H9 (cell line): ENCODE results near the gene DENND1A. TPM values are rescaled to one million over a fixed set of nuclear protein-coding genes. Genes with fewer than 3 reads are reported as not detected.

Experiments
- DNase-seq: peaks from one replicate; pipeline ENCODE4 v3.0.0-alpha.2; 2017
- H2AFZ ChIP-seq: one replicate; pipeline ENCODE4 v1.6.1; 2013; ENCODE audit warnings: mild to moderate bottlenecking, low read length, control low read depth, moderate library complexity
- H2AK5ac ChIP-seq: 2 replicates; pipeline ENCODE4 v1.6.1; 2013; ENCODE audit warnings: low read length, control low read depth, mixed read lengths; ENCODE audit not compliant: insufficient read length
- H2BK120ac ChIP-seq: one replicate; pipeline ENCODE4 v1.6.1; 2013; ENCODE audit warnings: low read depth, mild to moderate bottlenecking, low read length, control low read depth, inconsistent platforms; ENCODE audit not compliant: poor library complexity, severe bottlenecking
- H2BK12ac ChIP-seq: 2 replicates; pipeline ENCODE4 v1.6.1; 2013; ENCODE audit warnings: low read length, control low read depth, mixed read lengths, low read depth; ENCODE audit not compliant: insufficient read length
- H2BK15ac ChIP-seq: 2 replicates; pipeline ENCODE4 v1.6.1; 2013; ENCODE audit warnings: low read depth, low read length, control low read depth
- H2BK20ac ChIP-seq: one replicate; pipeline ENCODE4 v1.6.1; 2013; ENCODE audit warnings: low read depth, mild to moderate bottlenecking, low read length, control low read depth, inconsistent platforms; ENCODE audit not compliant: poor library complexity, severe bottlenecking
- H2BK5ac ChIP-seq: 2 replicates; pipeline ENCODE4 v1.6.1; 2013; ENCODE audit warnings: low read length, control low read depth, mixed read lengths; ENCODE audit not compliant: insufficient read length
- H3K14ac ChIP-seq: 2 replicates; pipeline ENCODE4 v1.6.1; 2013; ENCODE audit warnings: low read length, control low read depth; ENCODE audit not compliant: insufficient read depth
- H3K18ac ChIP-seq: 2 replicates; pipeline ENCODE4 v1.6.1; 2013; ENCODE audit warnings: low read depth, mild to moderate bottlenecking, mixed read lengths, low read length, control low read depth; ENCODE audit not compliant: insufficient read length
- H3K23ac ChIP-seq: 2 replicates; pipeline ENCODE4 v1.6.1; 2013; ENCODE audit warnings: low read length, control low read depth, mixed read lengths, low read depth; ENCODE audit not compliant: insufficient read length
- H3K23me2 ChIP-seq: 2 replicates; pipeline ENCODE4 v1.6.1; 2013; ENCODE audit warnings: low read depth, mild to moderate bottlenecking, mixed read lengths, low read length, control low read depth; ENCODE audit not compliant: insufficient read length, poor library complexity, severe bottlenecking
- H3K27ac ChIP-seq: 2 replicates; pipeline ENCODE4 v1.5.1; 2013; ENCODE audit warnings: low read length, control low read depth, mixed read lengths, low read depth; ENCODE audit not compliant: insufficient read length
- H3K27me3 ChIP-seq: 2 replicates; pipeline ENCODE4 v1.6.1; 2013; ENCODE audit warnings: low read length, control low read depth, inconsistent platforms; ENCODE audit not compliant: insufficient read depth
- H3K4ac ChIP-seq: 2 replicates; pipeline ENCODE4 v1.6.1; 2013; ENCODE audit warnings: low read depth, mild to moderate bottlenecking, control low read depth, inconsistent platforms, low read length, moderate library complexity
- H3K4me1 ChIP-seq: 2 replicates; pipeline ENCODE4 v1.6.1; 2013; ENCODE audit warnings: low read length, control low read depth, inconsistent platforms; ENCODE audit not compliant: insufficient read depth
- H3K4me2 ChIP-seq: 2 replicates; pipeline ENCODE4 v1.6.1; 2013; ENCODE audit warnings: low read length, control low read depth, mixed read lengths; ENCODE audit not compliant: insufficient read length, insufficient read depth
- H3K56ac ChIP-seq: 2 replicates; pipeline ENCODE4 v1.6.1; 2013; ENCODE audit warnings: low read depth, mild to moderate bottlenecking, mixed read lengths, low read length, control low read depth; ENCODE audit not compliant: insufficient read length
- H3K79me1 ChIP-seq: 2 replicates; pipeline ENCODE4 v1.6.1; 2013; ENCODE audit warnings: low read depth, mild to moderate bottlenecking, moderate library complexity, low read length, control low read depth, inconsistent platforms; ENCODE audit not compliant: insufficient read depth, poor library complexity, severe bottlenecking
- H3K79me2 ChIP-seq: 2 replicates; pipeline ENCODE4 v1.6.1; 2013; ENCODE audit warnings: low read length, control low read depth, inconsistent platforms; ENCODE audit not compliant: insufficient read depth
- H3K9ac ChIP-seq: 2 replicates; pipeline ENCODE4 v1.6.1; 2013; ENCODE audit warnings: low read length, control low read depth, mixed read lengths; ENCODE audit not compliant: insufficient read length; ENCODE audit errors: extremely low read depth
- H3K9me3 ChIP-seq: one replicate; pipeline ENCODE4 v1.6.1; 2013; ENCODE audit warnings: low read depth, low read length, inconsistent platforms; ENCODE audit not compliant: control insufficient read depth
- H3T11ph ChIP-seq: one replicate; pipeline ENCODE4 v1.6.1; 2013; ENCODE audit warnings: mild to moderate bottlenecking, low read length, control low read depth, inconsistent platforms
- H4K20me1 ChIP-seq: one replicate; pipeline ENCODE4 v1.6.1; 2013; ENCODE audit not compliant: control insufficient read depth, insufficient read length, insufficient read depth
- H4K5ac ChIP-seq: 2 replicates; pipeline ENCODE4 v1.6.1; 2013; ENCODE audit warnings: low read depth, mild to moderate bottlenecking, mixed read lengths, low read length, control low read depth; ENCODE audit not compliant: insufficient read length
- H4K8ac ChIP-seq: replicated peaks from 2 replicates; pipeline ENCODE4 v1.6.1; 2013; ENCODE audit warnings: low read length, control low read depth, mixed read lengths, low read depth; ENCODE audit not compliant: insufficient read length
- H4K91ac ChIP-seq: 2 replicates; pipeline ENCODE4 v1.6.1; 2013; ENCODE audit warnings: low read depth, mild to moderate bottlenecking, moderate library complexity, mixed read lengths, low read length, control low read depth; ENCODE audit not compliant: insufficient read length
- H3K27ac Mint-ChIP-seq, 3 experiments: 2 replicates in 2 of 3; 3 replicates in 1 of 3; pipeline ENCODE4 v1.8.0; 2020 to 2021; ENCODE audit warnings: mixed read lengths in 3 of 3, mild to moderate bottlenecking in 1 of 3, moderate library complexity in 1 of 3
- H3K27me3 Mint-ChIP-seq: 2 replicates; pipeline ENCODE4 v1.8.0; 2021; ENCODE audit warnings: low read depth, mild to moderate bottlenecking, moderate library complexity, mixed read lengths
- H3K36me3 Mint-ChIP-seq, 3 experiments: 2 replicates in 2 of 3; 3 replicates in 1 of 3; pipeline ENCODE4 v1.8.0; 2020 to 2021; ENCODE audit warnings: low read depth in 3 of 3, mixed read lengths in 3 of 3; ENCODE audit not compliant: insufficient read depth in 1 of 3
- H3K4me1 Mint-ChIP-seq, 2 experiments: 2 replicates each; pipeline ENCODE4 v1.8.0; 2020; ENCODE audit warnings: mixed read lengths in 2 of 2
- H3K4me3 Mint-ChIP-seq, 2 experiments: 2 replicates in 1 of 2; 3 replicates in 1 of 2; pipeline ENCODE4 v1.8.0; 2020 to 2021; ENCODE audit warnings: mild to moderate bottlenecking in 2 of 2, mixed read lengths in 2 of 2, moderate library complexity in 1 of 2
- H3K9me3 Mint-ChIP-seq, 2 experiments: 2 replicates in 1 of 2; 3 replicates in 1 of 2; pipeline ENCODE4 v1.8.0; 2020; ENCODE audit warnings: mild to moderate bottlenecking in 2 of 2, mixed read lengths in 2 of 2, moderate library complexity in 1 of 2
- CTCF ChIP-seq: fragments of 200-600 bp; sonication (generic); conservative IDR thresholded peaks from 3 replicates; pipeline ENCODE4 v1.8.0; 2021; ENCODE audit warnings: antibody characterized with exemption, mild to moderate bottlenecking
- WGBS: extraction: QIAGEN DNeasy Blood & Tissue Kit; methylation state at CpG from one replicate; pipeline ENCODE4 v1.1.7; 2013; ENCODE audit warnings: missing lambda C conversion rate, low lambda C conversion rate, mixed read lengths; ENCODE audit not compliant: insufficient read length; ENCODE audit errors: extremely low coverage; 5-methylcytosine and 5-hydroxymethylcytosine counted together
- total RNA-seq: library from RNA; stranded (reverse); gene quantifications from 2 replicates; pipeline ENCODE4 v1.2.1, GENCODE V29; 2021

Gene DENND1A
- total RNA-seq, 1 experiment from 2014 or later: 20.4 TPM

- H3K4me2 ChIP-seq: no peak overlapping the region
- H2AK5ac ChIP-seq: no peak overlapping the region
- H3K27ac ChIP-seq: no peak overlapping the region
- no peaks in the 10 kb centered on the region for H3K23me2 ChIP-seq
- no peaks in the 10 kb centered on the region for H4K20me1 ChIP-seq
- H2BK120ac ChIP-seq: no peak overlapping the region
- Mint-ChIP-seq H3K36me3 (peaks cover 2 to 5% (median 4%) of the 10 kb centered on the region in 3 experiments; a peak in 2 of 7 replicates), H3K9me3 (no peaks in the 10 kb centered on the region), H3K27ac (peak overlapping the region in 1 of 3 experiments; percentile 35; a peak in 1 of 7 replicates), H3K27me3 (peaks cover 3% of the 10 kb centered on the region; the same call in 1 of the 2 replicates), H3K4me3 (no peak overlapping the region), H3K4me1 (peaks cover 2 to 9% of the 10 kb centered on the region in 2 experiments; a peak in 3 of 4 replicates)
- TF ChIP-seq CTCF: no peak
- no peak overlapping the region for H3K56ac ChIP-seq
- DNase-seq: no peak
- H2AFZ ChIP-seq: no peak overlapping the region
- no peaks in the 10 kb centered on the region for H3K27me3 ChIP-seq
- no peak overlapping the region for H3K18ac ChIP-seq
- H2BK5ac ChIP-seq: no peak overlapping the region
- H3K9ac ChIP-seq: no peak overlapping the region
- no peak overlapping the region for H3T11ph ChIP-seq
- H2BK12ac ChIP-seq: no peak overlapping the region
- no peak overlapping the region for H2BK20ac ChIP-seq
- H3K79me2 ChIP-seq: no peaks in the 10 kb centered on the region
- no peaks in the 10 kb centered on the region for H3K79me1 ChIP-seq
- no peak overlapping the region for H3K4ac ChIP-seq
- no peak overlapping the region for H4K5ac ChIP-seq
- no peak overlapping the region for H4K8ac ChIP-seq
- no peaks in the 10 kb centered on the region for H3K4me1 ChIP-seq
- WGBS: no CpG with 5 or more reads among the region's 28 CpGs
- no peaks in the 10 kb centered on the region for H3K9me3 ChIP-seq
- no peak overlapping the region; the same call in 1 of the 2 replicates for H3K14ac ChIP-seq
- H3K23ac ChIP-seq: no peak overlapping the region
- H2BK15ac ChIP-seq: no peak overlapping the region
- H4K91ac ChIP-seq: no peak overlapping the region
Measured at GRCh38 chr9:123380852-123381705, 548.8 kb downstream of the DENND1A start.
